GM18861 (cell line): ENCODE data around the gene PCDHGA6.
A peak's percentile ranks its signal among the peaks of the same experiment; 100 is the strongest.
"Not testable (repeated sequence)": the region's sequence is repeated elsewhere in the genome, so short reads cannot be mapped to it uniquely, and the experiment has no call there.

Experiments
- ATAC-seq: cut with Tn5 transposase; IDR thresholded peaks from one replicate; pipeline ENCODE4 v1.9.1; 2021; ENCODE audit not compliant: unreplicated experiment

PCDHGA6 gene

GRCh38 chr5:141359790-141360426 is 13.8 kb upstream of the PCDHGA6 start, which contains the start of gene PCDHGB2:
Gene PCDHGB2 (plus strand): TSS chr5:141359994. CDS start chr5:141360136, 142 bp downstream.
- no peak for ATAC-seq

DNA sequence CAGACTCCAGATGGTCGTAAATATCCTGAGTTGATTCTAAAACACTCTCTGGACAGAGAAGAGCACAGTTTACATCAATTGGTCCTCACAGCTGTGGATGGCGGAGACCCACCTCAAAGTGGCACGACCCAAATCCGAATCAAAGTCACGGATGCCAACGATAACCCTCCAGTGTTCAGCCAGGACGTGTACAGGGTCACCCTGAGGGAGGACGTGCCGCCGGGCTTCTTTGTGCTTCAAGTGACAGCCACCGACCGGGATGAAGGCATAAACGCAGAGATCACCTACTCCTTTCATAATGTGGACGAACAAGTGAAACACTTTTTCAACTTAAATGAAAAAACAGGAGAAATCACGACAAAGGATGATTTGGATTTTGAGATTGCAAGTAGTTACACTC is 13.0 kb upstream of the PCDHGA6 start:
- ATAC-seq, result no peak

- ATAC-seq, result no peak
Measured at GRCh38 chr5:141362719-141363118, 11.0 kb upstream of the PCDHGA6 start.

DNA sequence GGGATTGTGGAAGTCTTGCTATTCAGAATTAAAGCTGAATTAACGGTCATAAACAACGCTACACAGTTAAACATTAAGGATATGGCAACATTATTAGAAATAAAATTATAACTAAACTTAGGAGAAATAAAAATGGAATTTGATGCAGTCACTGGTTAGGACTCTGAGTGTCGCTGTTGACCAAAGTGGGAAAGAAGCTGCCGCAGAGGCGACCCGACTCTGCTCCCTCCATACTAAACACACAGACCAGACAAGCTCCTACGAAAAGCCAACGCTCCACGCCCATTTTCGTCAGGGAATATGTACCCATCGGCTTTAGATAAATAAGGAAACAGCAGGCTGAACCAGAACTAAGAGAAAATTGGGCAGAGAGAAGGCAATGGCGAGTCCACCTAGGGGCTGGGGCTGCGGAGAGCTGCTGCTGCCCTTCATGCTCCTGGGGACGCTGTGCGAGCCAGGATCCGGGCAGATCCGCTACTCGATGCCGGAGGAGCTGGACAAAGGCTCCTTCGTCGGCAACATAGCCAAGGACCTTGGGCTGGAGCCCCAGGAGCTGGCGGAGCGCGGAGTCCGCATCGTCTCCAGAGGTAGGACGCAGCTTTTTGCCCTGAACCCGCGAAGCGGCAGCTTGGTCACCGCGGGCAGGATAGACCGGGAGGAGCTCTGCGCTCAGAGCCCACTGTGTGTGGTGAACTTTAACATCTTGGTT is 9.6 kb upstream of the PCDHGA6 start, which contains the start of gene PCDHGA5:
Gene PCDHGA5, plus strand, starts transcription at position 211 of the 709 bp plus-strand sequence. Its CDS starts 169 bp downstream, at position 380.
- no peak for ATAC-seq

GRCh38 chr5:141366016-141366896 is 7.4 kb upstream of the PCDHGA6 start:
- no peak for ATAC-seq

DNA sequence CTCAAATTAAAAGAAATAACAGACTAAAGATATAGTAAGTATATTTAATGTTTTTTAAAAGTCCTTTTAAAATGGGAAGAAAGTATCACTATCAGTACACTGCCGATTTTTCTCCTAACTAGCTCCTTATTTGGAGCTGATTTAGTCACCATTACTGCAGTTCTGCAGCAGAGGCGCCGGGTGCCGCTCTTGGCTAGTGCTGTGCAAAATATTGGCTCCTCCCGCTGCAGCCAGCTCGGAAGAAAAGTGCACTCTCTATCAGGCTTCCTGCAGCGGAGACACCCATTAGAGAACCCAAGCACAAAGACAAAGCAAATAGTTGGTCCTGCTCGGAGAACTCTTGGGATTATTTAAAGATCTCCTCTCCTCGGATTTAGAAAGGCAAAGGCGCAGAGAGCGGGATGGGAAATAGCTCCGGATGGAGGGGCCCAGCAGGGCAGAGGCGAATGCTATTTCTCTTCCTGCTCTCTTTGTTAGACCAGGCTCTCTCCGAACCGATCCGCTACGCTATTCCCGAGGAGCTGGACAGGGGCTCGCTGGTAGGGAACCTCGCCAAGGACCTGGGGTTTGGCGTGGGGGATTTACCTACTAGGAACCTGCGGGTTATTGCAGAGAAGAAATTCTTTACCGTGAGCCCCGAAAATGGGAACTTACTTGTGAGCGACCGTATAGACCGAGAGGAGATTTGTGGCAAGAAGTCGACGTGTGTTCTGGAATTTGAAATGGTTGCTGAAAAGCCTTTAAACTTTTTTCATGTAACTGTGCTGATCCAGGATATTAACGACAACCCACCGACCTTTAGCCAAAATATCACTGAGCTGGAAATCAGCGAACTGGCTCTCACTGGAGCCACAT is 3.5 kb upstream of the PCDHGA6 start, which contains the start of gene PCDHGB3:
Gene PCDHGB3, plus strand, starts transcription at position 249 of the 855 bp plus-strand sequence. Its CDS starts 153 bp downstream, at position 402.
- ATAC-seq, result peak; percentile 92

GRCh38 chr5:141371572-141372475 is 1.9 kb upstream of the PCDHGA6 start:
- no peak for ATAC-seq

GRCh38 chr5:141374627-141375026 is 936 bp downstream of the PCDHGA6 start:
- ATAC-seq, result no peak

GRCh38 chr5:141375444-141376155 is 1.9 kb downstream of the PCDHGA6 start:
- ATAC-seq, result not testable (repeated sequence)

DNA sequence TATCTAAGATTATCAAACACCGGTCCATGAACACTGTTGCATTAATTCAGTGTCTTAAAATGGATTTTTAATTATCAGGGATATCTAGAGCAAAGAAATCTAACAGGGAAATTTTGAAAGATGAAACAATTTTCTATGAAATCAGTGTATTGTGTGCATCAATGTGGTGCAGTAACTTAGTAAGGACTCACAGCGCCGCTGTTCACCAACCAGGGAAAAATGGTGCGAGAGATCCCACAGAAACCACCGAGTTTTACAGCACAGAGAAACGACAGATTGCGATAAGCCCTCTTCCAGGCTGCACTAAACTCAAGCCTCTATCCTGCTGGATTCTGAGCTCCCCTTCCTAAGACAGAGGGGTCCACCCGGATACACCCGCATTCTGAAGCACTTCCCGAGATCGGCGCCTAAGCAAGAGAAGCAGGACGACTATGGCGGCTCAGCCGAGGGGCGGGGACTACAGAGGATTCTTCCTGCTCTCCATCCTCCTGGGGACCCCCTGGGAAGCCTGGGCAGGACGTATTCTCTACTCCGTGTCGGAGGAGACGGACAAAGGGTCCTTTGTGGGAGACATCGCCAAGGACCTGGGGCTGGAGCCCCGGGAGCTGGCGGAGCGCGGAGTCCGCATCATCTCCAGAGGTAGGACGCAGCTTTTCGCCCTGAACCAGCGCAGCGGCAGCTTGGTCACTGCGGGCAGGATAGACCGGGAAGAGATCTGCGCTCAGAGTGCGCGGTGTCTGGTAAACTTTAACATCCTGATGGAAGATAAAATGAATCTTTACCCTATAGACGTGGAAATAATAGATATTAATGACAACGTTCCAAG is 9.0 kb downstream of the PCDHGA6 start, which contains the start of gene PCDHGA7:
Gene PCDHGA7, plus strand, starts transcription at position 274 of the 826 bp plus-strand sequence. Its CDS starts 158 bp downstream, at position 432.
- no peak for ATAC-seq

DNA sequence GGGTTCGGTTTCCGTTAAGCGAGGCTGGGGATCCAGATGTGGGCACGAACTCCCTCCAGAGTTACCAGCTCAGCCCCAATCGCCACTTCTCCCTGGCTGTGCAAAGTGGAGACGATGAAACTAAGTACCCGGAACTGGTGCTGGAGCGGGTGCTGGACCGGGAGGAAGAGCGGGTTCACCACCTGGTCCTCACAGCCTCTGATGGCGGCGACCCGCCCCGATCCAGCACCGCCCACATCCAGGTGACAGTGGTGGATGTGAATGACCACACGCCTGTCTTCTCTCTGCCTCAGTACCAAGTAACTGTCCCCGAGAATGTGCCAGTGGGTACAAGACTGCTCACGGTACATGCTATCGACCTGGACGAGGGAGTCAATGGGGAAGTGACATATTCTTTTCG is 9.7 kb downstream of the PCDHGA6 start:
- no peak for ATAC-seq

DNA sequence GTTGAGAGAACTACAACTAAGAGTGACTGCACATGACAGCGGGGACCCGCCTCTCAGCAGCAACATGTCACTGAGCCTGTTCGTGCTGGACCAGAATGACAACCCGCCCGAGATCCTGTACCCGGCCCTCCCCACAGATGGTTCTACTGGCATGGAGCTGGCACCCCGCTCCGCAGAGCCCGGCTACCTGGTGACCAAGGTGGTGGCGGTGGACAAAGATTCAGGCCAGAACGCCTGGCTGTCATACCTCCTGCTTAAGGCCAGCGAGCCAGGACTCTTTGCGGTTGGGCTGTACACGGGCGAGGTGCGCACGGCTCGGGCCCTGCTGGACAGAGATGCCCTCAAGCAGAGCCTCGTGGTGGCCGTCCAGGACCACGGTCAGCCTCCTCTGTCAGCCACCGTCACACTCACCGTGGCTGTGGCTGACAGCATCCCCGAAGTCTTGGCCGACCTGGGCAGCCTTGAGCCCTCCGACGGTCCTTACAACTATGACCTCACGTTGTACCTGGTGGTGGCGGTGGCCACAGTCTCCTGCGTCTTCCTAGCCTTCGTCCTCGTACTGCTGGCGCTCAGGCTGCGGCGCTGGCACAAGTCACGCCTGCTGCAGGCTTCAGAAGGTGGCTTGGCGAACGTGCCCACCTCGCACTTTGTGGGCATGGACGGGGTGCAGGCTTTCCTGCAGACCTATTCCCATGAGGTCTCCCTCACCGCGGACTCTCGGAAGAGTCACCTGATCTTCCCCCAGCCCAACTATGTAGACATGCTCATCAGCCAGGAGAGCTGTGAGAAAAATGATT is 11.0 kb downstream of the PCDHGA6 start:
- ATAC-seq, result no peak

DNA sequence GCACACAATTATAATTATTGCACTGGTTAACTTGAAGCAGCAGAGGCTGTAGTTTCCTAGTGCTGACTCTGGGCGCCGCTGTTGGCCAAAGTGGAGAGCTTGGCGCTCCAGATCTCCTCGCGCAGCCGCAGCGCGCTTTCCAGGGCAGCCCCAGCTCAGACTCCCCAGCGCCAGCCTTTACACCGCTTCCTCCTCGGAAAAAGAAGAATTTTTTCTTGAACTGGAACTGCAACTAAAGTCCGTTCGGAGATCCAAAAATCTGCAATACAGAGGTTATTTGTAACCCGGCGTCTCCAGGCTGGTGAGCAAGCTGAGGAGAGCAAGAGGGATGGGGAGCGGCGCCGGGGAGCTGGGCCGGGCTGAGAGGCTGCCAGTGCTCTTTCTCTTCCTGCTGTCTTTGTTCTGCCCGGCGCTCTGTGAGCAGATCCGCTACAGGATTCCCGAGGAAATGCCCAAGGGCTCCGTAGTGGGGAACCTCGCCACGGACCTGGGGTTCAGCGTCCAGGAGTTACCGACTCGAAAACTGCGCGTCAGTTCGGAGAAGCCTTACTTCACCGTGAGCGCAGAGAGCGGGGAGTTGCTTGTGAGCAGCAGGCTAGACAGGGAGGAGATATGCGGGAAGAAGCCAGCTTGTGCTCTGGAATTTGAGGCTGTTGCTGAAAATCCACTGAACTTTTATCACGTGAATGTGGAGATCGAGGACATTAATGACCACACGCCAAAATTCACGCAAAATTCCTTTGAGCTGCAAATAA is 14.0 kb downstream of the PCDHGA6 start, which contains the start of gene PCDHGB4:
Gene PCDHGB4, plus strand, starts transcription at position 142 of the 755 bp plus-strand sequence. Its CDS starts 187 bp downstream, at position 329.
- ATAC-seq, result not testable (repeated sequence)

GRCh38 chr5:141388661-141389060 is 15.0 kb downstream of the PCDHGA6 start:
- ATAC-seq, result no peak

GRCh38 chr5:141389153-141390042 is 15.7 kb downstream of the PCDHGA6 start:
- ATAC-seq, result no peak
